ENCODE results near the gene IP6K3. TPM values are rescaled to one million over a fixed set of nuclear protein-coding genes. Genes with fewer than 3 reads are reported as not detected.

Gene IP6K3
- total RNA-seq, 1 experiment from 2014 or later: not detected

GRCh38 chr6:33750244-33750991 is 3.7 kb upstream of the IP6K3 start:
- ATAC-seq: no peak
- no peaks in the 10 kb centered on the region for H3K27me3 ChIP-seq (ENCODE audit: control insufficient read depth, insufficient read depth, low read length)
- no peak overlapping the region for H3K4me3 ChIP-seq (ENCODE audit: low read depth in 2 of 2, low read length in 2 of 2)
- H3K36me3 ChIP-seq (ENCODE audit: control insufficient read depth, insufficient read depth, low read length): no peaks in the 10 kb centered on the region
- in situ Hi-C loops (cut with HindIII; ENCODE audit: low pct_unique_long_range_greater_than_20kb, low sequenced_read_pairs): no loop called here
- ChIA-PET CTCF (no interaction called here), POLR2A (no interaction called here)
- BruUV-seq (replicated peaks): no TSS peak
- intact Hi-C loops (cut with micrococcal nuclease; ENCODE audit: unreplicated experiment): no loop called here
- H3K27ac ChIP-seq (ENCODE audit: low read length): no peak overlapping the region
- H3K9me3 ChIP-seq (ENCODE audit: control insufficient read depth, insufficient read depth, low read depth, low read length): no peaks in the 10 kb centered on the region
- peaks cover 12% of the 10 kb centered on the region for H3K4me1 ChIP-seq (ENCODE audit: control insufficient read depth, insufficient read depth, low read length)
- no peak for DNase-seq (ENCODE audit: low read depth, low spot score)
- no peak for TF ChIP-seq REST (IDR thresholded peaks at IDR 0.05; ENCODE audit: insufficient read depth in 1 of 2, low read depth in 2 of 2, low read length in 1 of 2)
- no peak for TF ChIP-seq SIN3A (IDR thresholded peaks at IDR 0.05; ENCODE audit: borderline replicate concordance, insufficient read depth, low read depth, low read length)
- no peak for TF ChIP-seq TCF7L2 (IDR thresholded peaks at IDR 0.05; ENCODE audit: low read depth, low read length)
- no peak for TF ChIP-seq POLR2AphosphoS5 (IDR thresholded peaks at IDR 0.05; ENCODE audit: low read depth, low read length)
- TF ChIP-seq CTCF (IDR thresholded peaks at IDR 0.05): no peak

DNA sequence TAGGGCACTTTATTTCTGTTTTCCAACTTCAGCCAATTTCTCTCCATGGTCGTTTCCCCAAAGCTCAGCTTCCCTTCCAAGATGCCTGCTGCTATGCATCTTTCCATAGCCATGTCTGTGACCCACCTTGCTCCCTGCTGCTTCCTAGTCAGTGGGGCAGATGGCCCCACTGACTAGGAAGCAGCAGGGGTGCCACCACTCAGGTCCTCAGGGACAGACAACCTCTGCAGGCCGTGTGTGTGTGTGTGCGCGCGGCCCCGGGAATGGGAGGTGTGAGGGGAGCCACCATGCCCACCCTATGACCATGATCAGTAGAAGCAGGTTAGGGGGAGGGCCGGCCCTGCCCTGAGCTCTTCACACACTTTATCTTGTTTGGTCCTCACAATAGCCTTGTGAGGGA is 2.7 kb upstream of the IP6K3 start:
- CTCF ChIA-PET: interaction anchor here (0.6 to 0.7 kb wide), 2 partner anchors 25 to 1247 kb away, joined by 6 to 9 read pairs; no protein-coding TSS in a partner anchor
- ATAC-seq: no peak
- BruUV-seq (replicated peaks): no TSS peak
- H3K36me3 ChIP-seq (ENCODE audit: control insufficient read depth, insufficient read depth, low read length): no peaks in the 10 kb centered on the region
- no peak for DNase-seq (ENCODE audit: low read depth, low spot score)
- POLR2A ChIA-PET: no interaction called here
- intact Hi-C loops (cut with micrococcal nuclease; ENCODE audit: unreplicated experiment) (loop anchor here (10.0 kb wide), 1 partner anchor 405 kb away; no protein-coding TSS in a partner anchor), in situ Hi-C loops (cut with HindIII; ENCODE audit: low pct_unique_long_range_greater_than_20kb, low sequenced_read_pairs) (no loop called here)
- no peak overlapping the region for H3K4me3 ChIP-seq (ENCODE audit: low read depth in 2 of 2, low read length in 2 of 2)
- H3K4me1 ChIP-seq (ENCODE audit: control insufficient read depth, insufficient read depth, low read length): peaks cover 14% of the 10 kb centered on the region
- H3K27ac ChIP-seq (ENCODE audit: low read length): no peak overlapping the region
- no peaks in the 10 kb centered on the region for H3K9me3 ChIP-seq (ENCODE audit: control insufficient read depth, insufficient read depth, low read depth, low read length)
- no peaks in the 10 kb centered on the region for H3K27me3 ChIP-seq (ENCODE audit: control insufficient read depth, insufficient read depth, low read length)
- TF ChIP-seq SIN3A (IDR thresholded peaks at IDR 0.05; ENCODE audit: borderline replicate concordance, insufficient read depth, low read depth, low read length) (no peak), REST (IDR thresholded peaks at IDR 0.05; ENCODE audit: insufficient read depth in 1 of 2, low read depth in 2 of 2, low read length in 1 of 2) (no peak), POLR2AphosphoS5 (IDR thresholded peaks at IDR 0.05; ENCODE audit: low read depth, low read length) (no peak), CTCF (IDR thresholded peaks at IDR 0.05) (no peak), TCF7L2 (IDR thresholded peaks at IDR 0.05; ENCODE audit: low read depth, low read length) (no peak)

Data from Panc1 (cell line).